Skeletal muscle satellite cell (primary cell): ENCODE results near the gene SDK1.
"Not testable (repeated sequence)": the region's sequence is repeated elsewhere in the genome, so short reads cannot be mapped to it uniquely, and the experiment has no call there.

ENCODE experiments used
- H3K27me3 ChIP-seq: 2 replicates; pipeline ENCODE4 v1.7.0; 2013; ENCODE audit warnings: low read length; ENCODE audit not compliant: control insufficient read depth, insufficient read depth
- H3K36me3 ChIP-seq: 2 replicates; pipeline ENCODE4 v1.7.0; 2013; ENCODE audit warnings: mild to moderate bottlenecking, control low read depth, low read length; ENCODE audit not compliant: insufficient read depth
- H3K4me1 ChIP-seq: 2 replicates; pipeline ENCODE4 v1.7.0; 2013; ENCODE audit warnings: low read length; ENCODE audit not compliant: control insufficient read depth, insufficient read depth
- H3K4me2 ChIP-seq: 2 replicates; pipeline ENCODE4 v1.7.0; 2013; ENCODE audit warnings: mild to moderate bottlenecking, low read length
- H3K4me3 ChIP-seq: 2 replicates; pipeline ENCODE4 v1.7.0; 2013; ENCODE audit warnings: low read length
- H3K9ac ChIP-seq: 2 replicates; pipeline ENCODE4 v1.7.0; 2013; ENCODE audit warnings: mild to moderate bottlenecking, low read depth, low read length, moderate library complexity
- H3K9me3 ChIP-seq: replicated peaks from 2 replicates; pipeline ENCODE4 v1.7.0; 2013; ENCODE audit warnings: mild to moderate bottlenecking, control low read depth, low read length

The SDK1 gene

GRCh38 chr7:4227105-4228010 is 926.3 kb downstream of the SDK1 start:
- no peaks in the 10 kb centered on the region for H3K9me3 ChIP-seq
- peak overlapping the region; percentile 57 for H3K4me2 ChIP-seq
- H3K4me1 ChIP-seq: peaks cover 9% of the 10 kb centered on the region
- no peaks in the 10 kb centered on the region for H3K36me3 ChIP-seq
- H3K27me3 ChIP-seq: no peaks in the 10 kb centered on the region
- peak overlapping the region; percentile 25 for H3K9ac ChIP-seq
- no peak overlapping the region for H3K4me3 ChIP-seq

GRCh38 chr7:4230352-4230751 is 929.3 kb downstream of the SDK1 start:
- Histone ChIP-seq H3K9ac (no peak overlapping the region), H3K9me3 (no peaks in the 10 kb centered on the region), H3K4me1 (peaks cover 9% of the 10 kb centered on the region), H3K36me3 (no peaks in the 10 kb centered on the region), H3K27me3 (no peaks in the 10 kb centered on the region), H3K4me3 (no peak overlapping the region), H3K4me2 (no peak overlapping the region)

GRCh38 chr7:4233146-4233545 is 932.1 kb downstream of the SDK1 start:
- Histone ChIP-seq H3K4me3 (no peak overlapping the region), H3K4me1 (no peaks in the 10 kb centered on the region), H3K27me3 (no peaks in the 10 kb centered on the region)

GRCh38 chr7:4233621-4234497 is 932.8 kb downstream of the SDK1 start:
- no peaks in the 10 kb centered on the region for H3K27me3 ChIP-seq
- H3K36me3 ChIP-seq: no peaks in the 10 kb centered on the region
- H3K9me3 ChIP-seq: no peaks in the 10 kb centered on the region
- H3K9ac ChIP-seq: no peak overlapping the region
- no peak overlapping the region for H3K4me3 ChIP-seq
- no peaks in the 10 kb centered on the region for H3K4me1 ChIP-seq
- no peak overlapping the region for H3K4me2 ChIP-seq

More at GRCh38 chr7:4233146-4233545, 932.1 kb downstream of the SDK1 start:
- Histone ChIP-seq H3K9ac (no peak overlapping the region), H3K4me2 (no peak overlapping the region), H3K36me3 (no peaks in the 10 kb centered on the region), H3K9me3 (no peaks in the 10 kb centered on the region)

- Histone ChIP-seq H3K4me3 (no peak overlapping the region), H3K4me2 (no peak overlapping the region), H3K27me3 (no peaks in the 10 kb centered on the region), H3K9me3 (no peaks in the 10 kb centered on the region), H3K4me1 (no peaks in the 10 kb centered on the region), H3K9ac (no peak overlapping the region), H3K36me3 (no peaks in the 10 kb centered on the region)
These were observed 933.4 kb downstream of the SDK1 start for GRCh38 chr7:4234498-4234855.

- Histone ChIP-seq H3K9ac (no peak overlapping the region), H3K4me3 (no peak overlapping the region), H3K4me2 (no peak overlapping the region), H3K9me3 (no peaks in the 10 kb centered on the region), H3K27me3 (no peaks in the 10 kb centered on the region), H3K4me1 (no peaks in the 10 kb centered on the region), H3K36me3 (no peaks in the 10 kb centered on the region)
These were observed 933.8 kb downstream of the SDK1 start for GRCh38 chr7:4234886-4235285.

- H3K36me3 ChIP-seq: no peaks in the 10 kb centered on the region
These were observed 934.5 kb downstream of the SDK1 start for GRCh38 chr7:4235596-4235995.

GRCh38 chr7:4236389-4236788 is 935.3 kb downstream of the SDK1 start:
- H3K9ac ChIP-seq: no peak overlapping the region
- no peaks in the 10 kb centered on the region for H3K4me1 ChIP-seq
- H3K36me3 ChIP-seq: no peaks in the 10 kb centered on the region
- H3K27me3 ChIP-seq: no peaks in the 10 kb centered on the region
- H3K4me3 ChIP-seq: no peak overlapping the region
- no peaks in the 10 kb centered on the region for H3K9me3 ChIP-seq
- H3K4me2 ChIP-seq: no peak overlapping the region

More at GRCh38 chr7:4235596-4235995, 934.5 kb downstream of the SDK1 start:
- no peak overlapping the region for H3K4me3 ChIP-seq
- no peak overlapping the region for H3K9ac ChIP-seq
- H3K27me3 ChIP-seq: no peaks in the 10 kb centered on the region
- H3K4me1 ChIP-seq: no peaks in the 10 kb centered on the region
- H3K4me2 ChIP-seq: no peak overlapping the region
- H3K9me3 ChIP-seq: no peaks in the 10 kb centered on the region

GRCh38 chr7:4236873-4237272 is 935.8 kb downstream of the SDK1 start:
- not testable (repeated sequence) for H3K4me1 ChIP-seq, H3K4me3 ChIP-seq, H3K27me3 ChIP-seq, H3K4me2 ChIP-seq, H3K9me3 ChIP-seq, H3K36me3 ChIP-seq, H3K9ac ChIP-seq

GRCh38 chr7:4237296-4238235 is 936.5 kb downstream of the SDK1 start:
- Histone ChIP-seq H3K9ac (no peak overlapping the region), H3K4me3 (no peak overlapping the region), H3K36me3 (no peaks in the 10 kb centered on the region), H3K4me1 (no peaks in the 10 kb centered on the region), H3K9me3 (no peaks in the 10 kb centered on the region), H3K4me2 (no peak overlapping the region), H3K27me3 (no peaks in the 10 kb centered on the region)

GRCh38 chr7:4238861-4239260 is 937.8 kb downstream of the SDK1 start:
- Histone ChIP-seq H3K4me1 (no peaks in the 10 kb centered on the region), H3K27me3 (no peaks in the 10 kb centered on the region), H3K9ac (no peak overlapping the region), H3K4me3 (no peak overlapping the region), H3K9me3 (no peaks in the 10 kb centered on the region), H3K36me3 (no peaks in the 10 kb centered on the region), H3K4me2 (no peak overlapping the region)
